Sigmoid colon (tissue), 7 donors: Measurements from ENCODE around the gene MYO18B. TPM values are rescaled to one million over a fixed set of nuclear protein-coding genes. Genes with fewer than 3 reads are reported as not detected.

Experiments
- DNase-seq: peaks from one replicate; pipeline ENCODE4 v3.0.0-alpha.2; 2019
- H3K27ac ChIP-seq, 4 donors: fragments of 200-600 bp; sonication (generic); one replicate each; pipeline ENCODE4 v1.5.1; 2016 to 2019; ENCODE audit warnings: mild to moderate bottlenecking in 1 of 4
- H3K27me3 ChIP-seq, 3 donors: fragments of 200-600 bp; sonication (generic); one replicate each; pipeline ENCODE4 v1.5.1; 2019; ENCODE audit warnings: mild to moderate bottlenecking in 1 of 3
- H3K36me3 ChIP-seq, 4 donors: fragments of 200-600 bp; sonication (generic); one replicate each; pipeline ENCODE4 v1.5.1; 2016 to 2019
- H3K4me1 ChIP-seq, 4 donors: fragments of 200-600 bp; sonication (generic); one replicate each; pipeline ENCODE4 v1.5.1; 2017 to 2019
- H3K4me3 ChIP-seq, 4 donors: fragments of 200-600 bp; sonication (generic); one replicate each; pipeline ENCODE4 v1.5.1; 2017 to 2019; ENCODE audit warnings: mild to moderate bottlenecking in 2 of 4, moderate library complexity in 1 of 4
- H3K9me3 ChIP-seq, 4 donors: fragments of 200-600 bp in 3 of 4; sonication (generic) in 3 of 4; one replicate each; pipeline versions ENCODE4 v1.5.1 to v1.6.1; 2013 to 2019
- EP300 ChIP-seq, 4 donors: sonication (generic); formaldehyde crosslinking; IDR thresholded peaks; one replicate each; pipeline ENCODE4 v1.6.1; 2017; ENCODE audit warnings: antibody characterized with exemption in 4 of 4
- POLR2A ChIP-seq, 2 donors: fragments of 450-650 bp; IDR thresholded peaks; one replicate each; pipeline ENCODE4 v1.6.1; 2016; ENCODE audit warnings: antibody characterized with exemption in 2 of 2, mild to moderate bottlenecking in 2 of 2, moderate library complexity in 2 of 2
- POLR2AphosphoS5 ChIP-seq, 4 donors: sonication (generic); formaldehyde crosslinking; IDR thresholded peaks; one replicate each; pipeline ENCODE4 v1.6.1; 2017; ENCODE audit warnings: antibody characterized with exemption in 4 of 4
- WGBS, 2 donors: extraction: QIAGEN DNeasy Blood & Tissue Kit; methylation state at CpG; one replicate each; pipeline ENCODE4 v1.1.7; 2013; 5-methylcytosine and 5-hydroxymethylcytosine counted together
- intact Hi-C: fragments of 100-400 bp; cut with DNase I; formaldehyde crosslinking; loops from one replicate; pipeline ENCODE4 v1.15.1; 2023
- polyA plus RNA-seq, 3 donors: library from polyadenylated mRNA; stranded (reverse); fragments of 200-250 nt; gene quantifications; one replicate each; pipeline ENCODE4 v1.2.3, GENCODE V29; 2013
- total RNA-seq, 4 donors: library from RNA; depleted of rRNA; stranded (reverse); fragments of >200 nt; gene quantifications; one replicate each; pipeline ENCODE4 v1.1.0, GENCODE V29; 2016
- TF ChIP-seq, protein P1 (sequence below), 4 experiments: fragments of 450-650 bp in 3 of 4; fragments of 200-600 bp in 1 of 4; IDR thresholded peaks; one replicate each; pipeline ENCODE4 v1.5.1; 2016 to 2019; ENCODE audit warnings: antibody characterized with exemption in 4 of 4, mild to moderate bottlenecking in 3 of 4, moderate library complexity in 2 of 4
- donor health status: healthy with polysubstance abuse.
- donor health status: Bipolar disorder and iron deficiency.
- donor health status: healthy.

Gene MYO18B
- total and polyA plus RNA-seq, 7 donors: under 0.01 to 0.60 (median 0.30) TPM; not detected in 3

DNA sequence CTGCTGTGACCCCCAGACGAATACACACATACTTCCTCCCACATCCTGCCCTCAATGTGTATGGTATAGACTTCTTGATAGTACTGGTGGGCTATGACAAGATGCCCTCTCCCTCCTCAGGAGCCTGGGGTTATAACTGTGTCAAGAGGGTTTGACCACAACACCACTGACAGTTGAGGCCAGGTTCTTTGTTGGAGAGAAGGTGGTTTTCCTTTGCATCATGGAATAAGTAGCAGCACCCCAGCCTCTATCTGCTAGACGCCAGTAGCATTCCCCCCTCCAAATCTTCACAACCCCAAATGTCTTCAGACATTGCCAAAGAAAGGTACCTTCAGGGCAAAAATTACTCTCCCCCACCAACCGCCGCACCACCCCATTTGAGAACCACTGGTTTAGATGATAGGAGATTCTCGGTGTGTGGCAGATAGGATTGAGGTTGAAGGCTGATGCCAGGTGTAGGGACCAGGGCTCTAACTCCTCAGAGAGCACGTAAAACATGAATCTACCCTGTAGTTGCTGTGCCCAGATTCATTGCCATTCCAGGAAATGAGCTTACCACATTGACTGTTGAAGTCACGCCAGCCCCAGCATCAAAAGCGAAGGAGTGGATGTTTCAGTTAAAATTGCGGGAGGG, 5.5 kb upstream of the MYO18B start:
- Histone ChIP-seq H3K36me3 (no peaks in the 10 kb centered on the region), H3K27me3 (no peaks in the 10 kb centered on the region), H3K4me1 (no peaks in the 10 kb centered on the region), H3K27ac (no peak overlapping the region), H3K9me3 (no peaks in the 10 kb centered on the region), H3K4me3 (no peak overlapping the region)
- WGBS, 2 donors: 47 to 70% methylated on average over 9 of the region's 9 CpGs
- no peak for TF ChIP-seq POLR2A (IDR thresholded peaks at IDR 0.05)
- no peak for TF ChIP-seq POLR2AphosphoS5 (IDR thresholded peaks at IDR 0.05)
- TF ChIP-seq, protein P1, sequence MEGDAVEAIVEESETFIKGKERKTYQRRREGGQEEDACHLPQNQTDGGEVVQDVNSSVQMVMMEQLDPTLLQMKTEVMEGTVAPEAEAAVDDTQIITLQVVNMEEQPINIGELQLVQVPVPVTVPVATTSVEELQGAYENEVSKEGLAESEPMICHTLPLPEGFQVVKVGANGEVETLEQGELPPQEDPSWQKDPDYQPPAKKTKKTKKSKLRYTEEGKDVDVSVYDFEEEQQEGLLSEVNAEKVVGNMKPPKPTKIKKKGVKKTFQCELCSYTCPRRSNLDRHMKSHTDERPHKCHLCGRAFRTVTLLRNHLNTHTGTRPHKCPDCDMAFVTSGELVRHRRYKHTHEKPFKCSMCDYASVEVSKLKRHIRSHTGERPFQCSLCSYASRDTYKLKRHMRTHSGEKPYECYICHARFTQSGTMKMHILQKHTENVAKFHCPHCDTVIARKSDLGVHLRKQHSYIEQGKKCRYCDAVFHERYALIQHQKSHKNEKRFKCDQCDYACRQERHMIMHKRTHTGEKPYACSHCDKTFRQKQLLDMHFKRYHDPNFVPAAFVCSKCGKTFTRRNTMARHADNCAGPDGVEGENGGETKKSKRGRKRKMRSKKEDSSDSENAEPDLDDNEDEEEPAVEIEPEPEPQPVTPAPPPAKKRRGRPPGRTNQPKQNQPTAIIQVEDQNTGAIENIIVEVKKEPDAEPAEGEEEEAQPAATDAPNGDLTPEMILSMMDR (IDR thresholded peaks at IDR 0.05): no peak
- TF ChIP-seq EP300 (IDR thresholded peaks at IDR 0.05): no peak
- no peak for DNase-seq
- intact Hi-C loops: no loop called here

DNA sequence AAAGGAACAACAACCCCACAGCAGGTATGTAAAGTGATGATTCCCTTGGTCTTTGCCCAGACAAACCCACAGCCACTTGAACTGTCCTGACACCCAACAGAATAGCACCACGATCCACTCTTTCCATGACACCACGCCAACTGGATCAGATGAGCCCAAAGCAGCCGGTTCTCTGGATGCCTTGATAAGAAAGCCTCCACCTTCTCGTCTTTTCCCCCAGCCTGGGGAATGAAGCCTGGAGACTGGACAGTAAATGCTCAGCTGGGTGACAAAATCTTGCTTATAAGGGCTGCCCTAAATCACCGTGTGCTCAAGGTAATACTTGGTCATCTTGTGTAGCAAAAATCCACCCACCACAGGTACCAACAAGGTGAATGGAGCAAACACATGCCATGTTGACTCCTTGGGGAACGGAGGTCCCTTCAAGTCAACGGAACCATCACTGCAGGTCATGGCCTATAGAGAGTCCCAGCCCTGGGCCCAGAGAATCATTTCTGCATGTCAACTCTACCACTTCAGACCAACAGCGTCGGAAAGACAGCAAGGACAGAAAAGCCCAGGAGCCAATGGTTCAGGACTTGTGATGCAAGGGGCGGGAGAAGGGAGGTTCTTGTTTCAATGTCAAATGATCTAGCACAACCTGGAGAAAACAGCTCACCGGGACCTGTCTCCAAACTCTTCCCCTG, 2.2 kb upstream of the MYO18B start:
- WGBS, 2 donors: 80 to 95% methylated on average over 11 of the region's 11 CpGs
- no peaks in the 10 kb centered on the region for H3K36me3 ChIP-seq
- H3K27ac ChIP-seq: no peak overlapping the region
- H3K27me3 ChIP-seq: no peaks in the 10 kb centered on the region
- no peak overlapping the region for H3K4me3 ChIP-seq
- intact Hi-C loops: no loop called here
- no peaks in the 10 kb centered on the region for H3K4me1 ChIP-seq
- no peaks in the 10 kb centered on the region for H3K9me3 ChIP-seq
- TF ChIP-seq, protein P1 (IDR thresholded peaks at IDR 0.05): no peak
- TF ChIP-seq POLR2A (IDR thresholded peaks at IDR 0.05) (no peak), POLR2AphosphoS5 (IDR thresholded peaks at IDR 0.05) (no peak), EP300 (IDR thresholded peaks at IDR 0.05) (no peak)
- DNase-seq: no peak

DNA sequence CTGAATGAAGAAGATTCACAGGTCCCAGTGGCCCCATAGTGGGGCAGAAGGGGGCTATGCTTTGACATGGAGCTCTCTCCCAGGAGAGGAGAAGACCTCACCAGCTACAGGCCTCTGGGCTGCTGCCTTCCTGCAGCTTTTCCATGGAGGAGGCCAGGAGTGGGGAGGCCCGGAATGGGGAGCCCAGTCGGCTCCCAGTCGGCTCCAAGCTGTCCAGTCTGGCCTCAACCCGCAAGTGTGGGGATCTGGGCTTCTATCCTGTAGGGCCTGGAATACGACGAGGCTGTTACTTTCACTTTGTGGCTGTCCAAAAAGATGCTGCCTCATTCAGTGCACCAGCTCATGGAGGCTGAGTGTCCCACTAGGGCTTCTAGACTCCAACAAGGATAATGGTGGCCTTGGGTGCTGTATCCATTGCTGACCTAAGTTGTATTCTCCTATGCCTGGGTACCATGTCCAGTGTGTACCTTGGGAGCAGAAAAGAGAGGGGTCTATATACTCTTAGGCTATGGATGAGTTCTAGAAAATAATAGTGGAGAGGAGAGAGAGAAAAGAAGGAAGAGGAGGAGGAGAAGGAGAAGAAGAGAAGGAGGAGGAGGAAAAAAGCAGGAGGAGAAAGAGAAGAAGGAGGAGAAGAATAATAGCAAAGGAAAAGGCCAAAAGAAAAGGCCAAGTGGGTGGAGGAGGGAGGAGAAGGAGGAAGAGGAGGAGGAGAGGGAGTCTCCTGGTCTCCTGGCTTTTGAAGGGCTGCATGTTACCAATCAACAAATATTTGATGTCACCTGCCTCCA, 1.1 kb downstream of the MYO18B start:
- intact Hi-C loops: no loop called here
- Histone ChIP-seq H3K36me3 (no peaks in the 10 kb centered on the region), H3K27me3 (no peaks in the 10 kb centered on the region), H3K27ac (no peak overlapping the region), H3K4me1 (no peaks in the 10 kb centered on the region), H3K9me3 (no peaks in the 10 kb centered on the region), H3K4me3 (no peak overlapping the region)
- TF ChIP-seq POLR2A (IDR thresholded peaks at IDR 0.05) (no peak), EP300 (IDR thresholded peaks at IDR 0.05) (no peak), POLR2AphosphoS5 (IDR thresholded peaks at IDR 0.05) (no peak)
- TF ChIP-seq, protein P1 (IDR thresholded peaks at IDR 0.05): no peak
- no peak for DNase-seq
- 87 to 91% methylated on average over 6 of the region's 6 CpGs for WGBS, 2 donors

GRCh38 chr22:25744694-25745093, 2.7 kb downstream of the MYO18B start:
- peak; percentile 13 for DNase-seq
- H3K27ac ChIP-seq: no peak overlapping the region
- no peaks in the 10 kb centered on the region for H3K4me1 ChIP-seq
- no peaks in the 10 kb centered on the region for H3K9me3 ChIP-seq
- no peak overlapping the region for H3K4me3 ChIP-seq
- H3K27me3 ChIP-seq: no peaks in the 10 kb centered on the region
- TF ChIP-seq, protein P1 (IDR thresholded peaks at IDR 0.05): no peak
- no peak for TF ChIP-seq POLR2A (IDR thresholded peaks at IDR 0.05)
- no peak for TF ChIP-seq POLR2AphosphoS5 (IDR thresholded peaks at IDR 0.05)
- TF ChIP-seq EP300 (IDR thresholded peaks at IDR 0.05): no peak
- intact Hi-C loops: no loop called here
- no peaks in the 10 kb centered on the region for H3K36me3 ChIP-seq
- WGBS, 2 donors: 85 to 92% methylated on average over 4 of the region's 4 CpGs
